Measurements from ENCODE around the gene FHOD3.

Gene FHOD3

GRCh38 chr18:36640021-36640952, 342.8 kb downstream of the FHOD3 start:
- no peak for DNase-seq

DNA sequence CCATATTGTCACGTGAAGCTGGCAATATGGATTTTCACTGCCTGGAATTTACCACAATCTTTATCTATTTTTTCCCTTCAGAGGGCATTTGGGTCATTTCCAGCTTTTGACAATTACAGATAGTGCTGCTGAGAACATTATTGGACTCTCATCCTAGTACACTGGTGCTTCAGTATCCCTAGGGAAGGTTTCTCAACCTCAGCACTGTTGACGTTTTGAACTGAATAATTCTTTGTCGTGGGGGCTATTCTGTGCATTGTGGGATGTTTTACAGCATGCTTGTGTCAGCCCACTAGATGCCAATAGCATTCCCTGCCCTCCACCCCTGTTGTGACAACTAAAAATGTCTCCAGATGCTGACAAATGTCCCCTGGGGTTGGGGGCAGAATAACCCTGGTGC, 345.5 kb downstream of the FHOD3 start:
- no peak for DNase-seq

- DNase-seq: no peak
Observed at GRCh38 chr18:36648803-36649202, 351.3 kb downstream of the FHOD3 start.

DNA sequence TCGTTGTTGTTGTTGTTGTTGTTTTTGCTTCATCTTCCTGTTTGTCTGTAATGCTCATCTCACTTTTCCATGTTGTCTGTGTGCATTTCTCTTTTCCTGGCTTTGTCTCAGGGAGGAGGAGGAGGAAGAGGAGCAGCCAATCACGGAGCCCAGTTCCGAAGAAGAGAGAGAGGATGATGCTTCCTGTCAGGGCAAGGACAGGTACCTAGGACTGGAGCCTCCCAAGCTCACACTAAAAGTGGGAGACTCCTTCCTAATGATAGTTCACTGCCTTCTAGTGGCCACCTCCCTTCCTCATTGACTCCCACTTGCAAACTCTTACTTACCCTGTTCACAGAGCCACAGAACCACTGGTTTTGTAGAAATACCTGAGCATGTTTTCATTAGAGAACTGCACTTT, 351.7 kb downstream of the FHOD3 start:
- no peak for DNase-seq

- DNase-seq: no peak
Observed at GRCh38 chr18:36650266-36650665, 352.8 kb downstream of the FHOD3 start.

- no peak for DNase-seq
Observed at GRCh38 chr18:36650906-36651305, 353.4 kb downstream of the FHOD3 start.

DNA sequence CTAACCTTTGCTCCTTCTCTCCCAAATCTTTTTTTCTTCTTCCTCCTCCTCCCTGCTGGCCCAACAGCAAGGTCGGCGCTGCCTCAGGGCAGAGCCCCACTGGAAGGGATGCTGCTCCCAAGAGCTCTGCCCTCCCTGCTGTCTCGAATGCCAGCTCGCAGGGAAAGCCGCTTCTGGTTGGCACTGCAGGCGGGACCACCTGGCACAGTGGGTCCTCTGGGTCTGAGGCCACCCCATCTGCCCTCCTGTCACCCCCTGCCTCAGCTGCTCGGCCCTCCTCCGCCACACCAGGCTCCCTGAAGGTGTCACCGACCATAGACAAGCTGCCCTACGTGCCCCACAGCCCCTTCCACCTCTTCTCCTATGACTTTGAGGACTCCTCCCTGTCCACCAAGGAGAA, 355.0 kb downstream of the FHOD3 start:
- no peak for DNase-seq

- no peak for DNase-seq
Observed at GRCh38 chr18:36653141-36653869, 355.8 kb downstream of the FHOD3 start.

DNA sequence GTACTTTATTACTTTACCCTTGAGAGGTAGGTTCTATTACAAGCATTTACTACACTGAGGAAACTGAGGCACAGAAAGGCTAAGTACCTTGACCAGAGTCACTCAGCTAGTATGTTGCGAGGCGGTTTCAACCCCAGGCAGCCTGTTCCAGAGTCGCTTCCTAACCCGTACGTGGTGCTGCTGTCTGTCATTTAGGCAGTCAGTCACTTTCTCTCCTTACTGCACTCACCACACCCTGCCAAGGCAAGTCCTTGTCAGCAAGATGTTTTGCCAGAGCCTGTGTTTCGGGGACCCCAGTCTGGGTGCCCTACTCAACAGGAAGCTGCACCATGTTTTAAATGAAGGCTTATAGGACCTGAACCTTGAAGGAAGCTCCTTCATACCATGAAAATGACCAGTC, 356.4 kb downstream of the FHOD3 start:
- no peak for DNase-seq

- DNase-seq: no peak
Observed at GRCh38 chr18:36655074-36655473, 357.6 kb downstream of the FHOD3 start.

- no peak for DNase-seq
Observed at GRCh38 chr18:36655930-36656329, 358.4 kb downstream of the FHOD3 start.

DNA sequence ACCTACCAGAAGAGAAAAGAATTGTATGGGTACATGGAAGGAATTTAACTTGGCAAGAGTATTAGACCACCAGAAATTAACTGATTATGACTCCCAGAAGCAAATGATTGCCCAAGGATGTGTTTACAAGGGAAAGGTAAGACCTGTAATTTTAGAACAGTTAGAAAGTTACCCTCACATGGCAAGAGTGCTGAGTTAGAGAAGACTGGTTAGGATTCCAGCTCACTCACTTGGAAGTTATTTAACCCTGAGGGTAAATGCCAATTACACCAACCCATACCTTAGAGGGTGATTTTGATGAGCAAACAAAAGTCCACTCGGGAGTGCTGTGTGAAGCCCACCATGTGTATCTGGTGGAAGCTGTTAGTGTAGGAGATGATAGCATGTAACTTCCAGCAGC, 361.1 kb downstream of the FHOD3 start:
- DNase-seq: no peak

DNA sequence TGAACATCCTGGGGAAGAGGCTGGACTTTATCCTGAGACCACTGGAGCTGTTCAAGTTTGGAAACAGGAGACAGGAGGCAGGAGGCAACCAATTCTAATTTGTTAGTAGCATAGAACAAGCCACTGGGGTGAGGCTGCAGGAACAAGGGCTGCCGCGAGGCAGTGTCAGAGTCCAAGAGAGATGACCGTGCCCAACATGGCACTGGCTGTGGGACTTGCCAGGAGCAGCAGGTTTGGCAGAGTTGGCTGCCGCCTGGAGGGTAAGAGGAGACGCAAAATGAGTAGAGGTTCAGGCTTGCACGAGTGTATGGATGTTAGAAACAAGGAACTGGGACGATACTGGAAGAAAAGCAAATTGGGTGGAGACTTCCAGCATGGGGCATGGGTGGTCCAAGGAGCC, 362.8 kb downstream of the FHOD3 start:
- DNase-seq: no peak

DNA sequence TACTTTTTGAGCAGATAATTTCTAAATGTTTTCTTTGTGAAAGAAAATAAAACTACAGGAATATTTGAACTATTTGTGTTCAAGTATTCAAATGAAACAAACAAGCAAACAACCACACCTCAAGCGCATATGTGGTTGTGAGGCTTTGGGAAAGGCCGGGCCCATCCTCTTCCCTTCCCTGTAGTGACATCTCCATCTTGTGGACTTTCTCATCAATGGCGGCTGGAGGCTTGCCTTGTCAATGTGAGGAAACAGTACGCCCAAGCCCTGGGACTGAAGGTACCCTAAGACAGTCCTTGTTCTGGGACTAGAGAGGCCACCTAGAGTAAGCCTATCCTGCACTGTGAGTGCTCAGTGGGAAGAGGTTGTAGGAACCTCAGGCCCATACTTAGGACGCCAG, 364.5 kb downstream of the FHOD3 start:
- no peak for DNase-seq

DNA sequence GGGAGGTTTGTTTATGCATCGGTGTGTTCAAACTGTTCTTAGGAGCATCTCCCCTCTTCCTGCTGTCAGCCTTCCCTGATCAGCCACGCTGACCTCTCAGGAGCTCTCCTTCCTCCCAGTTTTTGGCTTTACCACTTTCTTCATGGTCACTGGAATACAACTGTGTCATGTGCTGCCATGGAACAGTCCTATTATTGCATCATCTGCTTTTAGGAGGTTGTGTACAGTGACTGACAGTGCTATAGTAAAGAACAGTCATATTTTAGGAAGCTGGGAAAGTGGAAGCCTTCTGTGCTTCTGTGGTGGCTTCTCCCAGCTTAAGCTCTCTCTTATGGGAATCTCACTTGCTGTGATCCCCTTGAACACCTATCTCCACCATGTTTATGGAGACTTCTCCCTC, 365.8 kb downstream of the FHOD3 start:
- no peak for DNase-seq

GRCh38 chr18:36665952-36666351, 368.4 kb downstream of the FHOD3 start:
- no peak for DNase-seq

GRCh38 chr18:36667811-36668210, 370.3 kb downstream of the FHOD3 start:
- DNase-seq: peak; percentile 2

DNA sequence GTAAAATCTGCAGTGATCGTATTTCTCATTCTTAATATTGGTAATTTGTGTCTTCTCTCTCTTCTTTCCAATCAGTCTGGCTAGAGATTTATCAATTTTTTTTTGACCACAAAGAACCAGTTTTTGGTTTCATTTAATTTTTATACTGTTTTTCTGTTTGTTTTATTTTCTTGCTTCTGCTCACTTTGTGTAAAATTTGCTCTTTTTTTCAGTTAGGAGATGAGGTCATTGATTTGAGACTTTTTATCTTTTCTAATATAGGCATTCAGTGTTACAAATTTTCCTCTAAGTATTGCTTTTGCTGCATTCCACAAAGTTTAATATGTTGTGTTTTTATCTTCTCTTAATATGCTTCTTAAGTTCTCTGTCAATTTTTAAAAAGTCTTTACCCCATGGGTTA, 370.8 kb downstream of the FHOD3 start:
- no peak for DNase-seq

GRCh38 chr18:36672437-36673344, 375.2 kb downstream of the FHOD3 start:
- peak; percentile 47 to 77 for DNase-seq

DNA sequence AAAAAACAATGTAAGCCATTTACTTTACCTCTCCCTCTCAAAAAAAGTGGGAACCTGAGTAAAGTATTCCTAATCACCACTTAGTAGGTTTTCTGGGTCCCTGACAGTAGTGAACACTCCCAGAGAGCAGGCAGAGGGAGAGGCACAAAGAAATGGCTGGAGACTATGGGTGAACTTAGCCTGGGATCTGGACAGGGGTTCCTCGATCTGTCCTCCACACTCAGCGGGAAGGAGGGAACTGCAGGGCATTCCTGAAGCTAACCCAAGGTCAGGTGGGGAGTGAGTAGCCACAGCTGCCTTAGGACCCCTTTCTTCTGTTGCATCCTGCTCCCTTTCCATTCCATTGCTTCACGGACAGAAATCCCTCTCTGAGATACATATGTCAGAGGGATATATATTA, 375.9 kb downstream of the FHOD3 start:
- no peak for DNase-seq

DNA sequence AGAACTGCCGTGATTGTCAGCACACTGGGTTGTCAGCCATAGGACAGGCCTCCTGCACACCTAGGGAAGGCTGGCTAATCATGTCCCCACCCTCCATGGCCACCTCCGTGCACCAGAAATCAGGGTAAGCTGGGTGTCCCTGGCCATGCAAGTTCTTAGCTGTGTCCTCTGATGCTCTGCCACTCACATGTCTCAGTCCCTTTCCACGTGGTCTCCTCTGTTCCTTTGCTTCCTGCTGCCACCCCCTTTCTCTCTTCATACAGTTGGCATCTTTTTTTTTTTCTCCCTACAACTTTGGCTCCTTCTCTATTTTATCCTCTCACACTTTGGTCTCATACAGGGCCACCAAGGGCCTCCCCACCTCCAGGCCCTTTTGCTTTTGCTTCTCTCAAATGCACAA, 377.6 kb downstream of the FHOD3 start:
- DNase-seq: no peak

GRCh38 chr18:36675542-36675941, 378.0 kb downstream of the FHOD3 start:
- no peak for DNase-seq

GRCh38 chr18:36676629-36677028, 379.1 kb downstream of the FHOD3 start:
- no peak for DNase-seq
